Astrocyte of the cerebellum (primary cell): ENCODE data around the gene IP6K3.

Experiments used
- DNase-seq: peaks from one replicate; pipeline ENCODE4 v3.0.0-alpha.2; 2011; ENCODE audit warnings: low read depth
- H3K4me3 ChIP-seq: 2 replicates; pipeline ENCODE4 v1.5.1; 2011; ENCODE audit warnings: mild to moderate bottlenecking, low read depth, low read length, moderate library complexity
- in situ Hi-C: cut with HindIII; loops from 2 replicates; pipeline ENCODE4 v1.10.0; 2017; ENCODE audit warnings: low sequenced_read_pairs
- TF ChIP-seq, protein P1 (sequence below): IDR thresholded peaks from 2 replicates; pipeline ENCODE4 v1.5.1; 2012; ENCODE audit warnings: low read length, low read depth, moderate library complexity, mild to moderate bottlenecking; ENCODE audit errors: missing control alignments

The IP6K3 gene

DNA sequence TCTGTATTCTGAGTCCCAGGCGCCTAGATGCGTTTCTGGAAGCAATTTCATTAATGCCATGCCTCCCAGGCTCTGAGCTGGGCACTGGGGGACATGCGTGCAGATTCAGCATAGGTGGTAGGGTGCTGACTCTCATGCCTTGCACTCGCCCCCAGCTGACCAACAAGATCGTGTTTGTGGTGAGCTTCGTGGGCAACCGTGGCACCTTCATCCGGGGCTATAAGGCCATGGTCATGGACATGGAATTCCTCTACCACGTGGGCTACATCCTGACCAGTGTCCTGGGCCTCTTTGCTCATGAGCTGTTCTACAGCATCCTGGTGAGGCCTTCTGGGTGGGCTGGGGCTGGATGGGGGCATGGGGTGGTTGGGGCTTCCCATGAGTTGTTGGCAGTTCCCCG lies 56.8 kb downstream of the IP6K3 start:
- TF ChIP-seq, protein P1, sequence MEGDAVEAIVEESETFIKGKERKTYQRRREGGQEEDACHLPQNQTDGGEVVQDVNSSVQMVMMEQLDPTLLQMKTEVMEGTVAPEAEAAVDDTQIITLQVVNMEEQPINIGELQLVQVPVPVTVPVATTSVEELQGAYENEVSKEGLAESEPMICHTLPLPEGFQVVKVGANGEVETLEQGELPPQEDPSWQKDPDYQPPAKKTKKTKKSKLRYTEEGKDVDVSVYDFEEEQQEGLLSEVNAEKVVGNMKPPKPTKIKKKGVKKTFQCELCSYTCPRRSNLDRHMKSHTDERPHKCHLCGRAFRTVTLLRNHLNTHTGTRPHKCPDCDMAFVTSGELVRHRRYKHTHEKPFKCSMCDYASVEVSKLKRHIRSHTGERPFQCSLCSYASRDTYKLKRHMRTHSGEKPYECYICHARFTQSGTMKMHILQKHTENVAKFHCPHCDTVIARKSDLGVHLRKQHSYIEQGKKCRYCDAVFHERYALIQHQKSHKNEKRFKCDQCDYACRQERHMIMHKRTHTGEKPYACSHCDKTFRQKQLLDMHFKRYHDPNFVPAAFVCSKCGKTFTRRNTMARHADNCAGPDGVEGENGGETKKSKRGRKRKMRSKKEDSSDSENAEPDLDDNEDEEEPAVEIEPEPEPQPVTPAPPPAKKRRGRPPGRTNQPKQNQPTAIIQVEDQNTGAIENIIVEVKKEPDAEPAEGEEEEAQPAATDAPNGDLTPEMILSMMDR: no peak
- in situ Hi-C loops: no loop called here
- H3K4me3 ChIP-seq: no peak overlapping the region
- no peak for DNase-seq

GRCh38 chr6:33689148-33689494 lies 57.6 kb downstream of the IP6K3 start:
- DNase-seq: no peak
- in situ Hi-C loops: no loop called here
- TF ChIP-seq, protein P1: no peak
- H3K4me3 ChIP-seq: no peak overlapping the region

GRCh38 chr6:33688451-33689147 lies 58.1 kb downstream of the IP6K3 start:
- H3K4me3 ChIP-seq: no peak overlapping the region
- TF ChIP-seq, protein P1: no peak
- DNase-seq: no peak
- in situ Hi-C loops: no loop called here

GRCh38 chr6:33688006-33688405 lies 58.7 kb downstream of the IP6K3 start:
- no peak for DNase-seq
- TF ChIP-seq, protein P1: no peak
- H3K4me3 ChIP-seq: no peak overlapping the region
- in situ Hi-C loops: no loop called here

DNA sequence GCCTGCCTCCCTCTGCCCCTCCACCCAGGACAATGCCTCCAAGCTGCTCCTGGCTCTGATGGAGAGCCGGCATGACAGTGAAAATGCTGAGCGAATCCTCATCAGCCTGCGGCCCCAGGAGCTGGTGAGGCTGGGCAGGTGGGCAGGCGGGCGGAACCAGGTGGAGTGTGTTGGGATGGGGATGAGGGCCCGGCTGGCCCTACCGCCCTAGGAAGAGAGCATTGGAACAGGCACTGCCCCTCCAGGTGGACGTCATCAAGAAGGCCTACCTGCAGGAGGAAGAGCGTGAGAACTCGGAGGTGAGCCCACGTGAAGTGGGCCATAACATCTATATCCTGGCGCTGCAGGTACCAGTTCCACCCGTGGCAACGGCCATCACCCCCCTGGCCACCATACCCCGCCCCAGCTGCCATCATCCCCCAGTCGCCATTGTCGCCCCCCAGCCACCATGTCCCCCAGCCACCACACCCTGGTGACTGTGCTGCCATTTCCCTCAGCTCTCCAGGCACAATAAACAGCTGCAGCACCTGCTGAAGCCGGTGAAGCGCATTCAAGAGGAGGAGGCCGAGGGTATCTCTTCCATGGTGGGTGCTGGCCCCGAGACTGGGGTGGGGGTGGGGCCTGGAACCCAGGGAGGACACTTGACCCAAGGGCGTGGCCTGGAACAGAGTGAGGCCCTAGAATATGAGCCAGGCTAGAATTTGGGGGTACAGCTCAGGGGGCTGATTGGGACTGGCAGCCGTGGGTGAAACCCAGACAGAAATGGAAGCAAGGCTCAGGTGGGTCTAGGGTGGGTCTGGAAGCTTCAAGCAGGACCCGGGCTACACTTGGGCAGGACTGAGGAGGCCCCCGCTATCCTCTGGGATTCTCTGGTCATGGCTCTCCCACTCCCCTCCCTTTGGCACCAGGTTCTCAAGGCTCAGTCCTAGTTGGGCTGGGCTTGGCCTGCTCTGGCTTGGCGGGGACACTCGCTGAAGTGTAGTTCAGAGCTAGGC lies 59.4 kb downstream of the IP6K3 start:
- no peak for DNase-seq
- no peak overlapping the region for H3K4me3 ChIP-seq
- in situ Hi-C loops: no loop called here
- TF ChIP-seq, protein P1: no peak

DNA sequence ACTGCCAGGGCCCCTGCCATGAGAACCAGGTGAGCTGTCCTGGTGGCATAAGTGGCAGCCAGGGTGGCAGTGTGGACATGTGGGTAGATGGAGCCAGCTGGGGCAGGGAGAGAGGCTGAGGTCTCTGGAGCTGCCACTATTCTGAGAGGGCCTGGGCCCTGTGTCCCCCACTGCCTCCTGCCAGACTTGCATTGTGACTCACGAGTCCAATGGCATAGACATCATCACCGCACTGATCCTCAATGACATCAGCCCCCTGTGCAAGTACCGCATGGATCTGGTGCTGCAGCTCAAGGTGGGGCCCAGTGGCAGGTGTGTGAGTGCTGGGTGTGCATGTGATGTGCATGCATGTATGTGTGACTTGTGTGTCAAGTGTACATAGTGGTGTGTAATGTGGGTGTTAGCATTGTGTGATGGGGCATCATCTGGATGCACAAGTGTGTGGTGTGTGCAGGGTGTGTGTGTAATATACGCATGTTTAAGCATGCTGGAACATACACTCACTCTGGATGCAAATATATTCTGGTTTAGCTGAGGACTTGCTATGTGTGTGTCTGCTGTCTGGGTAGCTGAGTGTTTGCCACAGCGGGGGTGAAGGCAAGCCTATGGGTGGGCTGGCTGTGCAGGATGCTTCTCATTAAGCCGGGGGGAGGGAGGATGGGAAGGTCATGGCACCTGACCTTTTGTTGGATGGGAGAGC lies 60.3 kb downstream of the IP6K3 start:
- TF ChIP-seq, protein P1: no peak
- no peak for DNase-seq
- H3K4me3 ChIP-seq: no peak overlapping the region
- in situ Hi-C loops: no loop called here
